Body of pancreas (tissue), 4 donors: ENCODE results near the gene RAB6A.
"Not testable (repeated sequence)": the region's sequence is repeated elsewhere in the genome, so short reads cannot be mapped to it uniquely, and the experiment has no call there.

Experiments
- POLR2A ChIP-seq, 3 donors: fragments of 450-650 bp; IDR thresholded peaks; one replicate each; pipeline ENCODE4 v1.6.1; 2016; ENCODE audit warnings: antibody characterized with exemption in 3 of 3, mild to moderate bottlenecking in 2 of 3
- TF ChIP-seq, protein P1 (sequence below), 7 experiments: fragments of 450-650 bp in 4 of 7; fragments of 200-600 bp in 3 of 7; sonication (generic) in 3 of 7; IDR thresholded peaks; one replicate each; pipeline ENCODE4 v1.5.1; 2016 to 2019; ENCODE audit warnings: antibody characterized with exemption in 7 of 7

- TF ChIP-seq, protein P1, sequence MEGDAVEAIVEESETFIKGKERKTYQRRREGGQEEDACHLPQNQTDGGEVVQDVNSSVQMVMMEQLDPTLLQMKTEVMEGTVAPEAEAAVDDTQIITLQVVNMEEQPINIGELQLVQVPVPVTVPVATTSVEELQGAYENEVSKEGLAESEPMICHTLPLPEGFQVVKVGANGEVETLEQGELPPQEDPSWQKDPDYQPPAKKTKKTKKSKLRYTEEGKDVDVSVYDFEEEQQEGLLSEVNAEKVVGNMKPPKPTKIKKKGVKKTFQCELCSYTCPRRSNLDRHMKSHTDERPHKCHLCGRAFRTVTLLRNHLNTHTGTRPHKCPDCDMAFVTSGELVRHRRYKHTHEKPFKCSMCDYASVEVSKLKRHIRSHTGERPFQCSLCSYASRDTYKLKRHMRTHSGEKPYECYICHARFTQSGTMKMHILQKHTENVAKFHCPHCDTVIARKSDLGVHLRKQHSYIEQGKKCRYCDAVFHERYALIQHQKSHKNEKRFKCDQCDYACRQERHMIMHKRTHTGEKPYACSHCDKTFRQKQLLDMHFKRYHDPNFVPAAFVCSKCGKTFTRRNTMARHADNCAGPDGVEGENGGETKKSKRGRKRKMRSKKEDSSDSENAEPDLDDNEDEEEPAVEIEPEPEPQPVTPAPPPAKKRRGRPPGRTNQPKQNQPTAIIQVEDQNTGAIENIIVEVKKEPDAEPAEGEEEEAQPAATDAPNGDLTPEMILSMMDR (IDR thresholded peaks at IDR 0.05), result not testable (repeated sequence)
- not testable (repeated sequence) for TF ChIP-seq POLR2A (IDR thresholded peaks at IDR 0.05)
Observed at GRCh38 chr11:73734011-73734410, 26.9 kb downstream of the RAB6A start.
